ENCODE results near the gene UBE2H.
"Not testable (repeated sequence)": the region's sequence is repeated elsewhere in the genome, so short reads cannot be mapped to it uniquely, and the experiment has no call there.

UBE2H gene

GRCh38 chr7:129908181-129908580, 44.6 kb downstream of the UBE2H start:
- no peak for DNase-seq (ENCODE audit: low read depth)

DNA sequence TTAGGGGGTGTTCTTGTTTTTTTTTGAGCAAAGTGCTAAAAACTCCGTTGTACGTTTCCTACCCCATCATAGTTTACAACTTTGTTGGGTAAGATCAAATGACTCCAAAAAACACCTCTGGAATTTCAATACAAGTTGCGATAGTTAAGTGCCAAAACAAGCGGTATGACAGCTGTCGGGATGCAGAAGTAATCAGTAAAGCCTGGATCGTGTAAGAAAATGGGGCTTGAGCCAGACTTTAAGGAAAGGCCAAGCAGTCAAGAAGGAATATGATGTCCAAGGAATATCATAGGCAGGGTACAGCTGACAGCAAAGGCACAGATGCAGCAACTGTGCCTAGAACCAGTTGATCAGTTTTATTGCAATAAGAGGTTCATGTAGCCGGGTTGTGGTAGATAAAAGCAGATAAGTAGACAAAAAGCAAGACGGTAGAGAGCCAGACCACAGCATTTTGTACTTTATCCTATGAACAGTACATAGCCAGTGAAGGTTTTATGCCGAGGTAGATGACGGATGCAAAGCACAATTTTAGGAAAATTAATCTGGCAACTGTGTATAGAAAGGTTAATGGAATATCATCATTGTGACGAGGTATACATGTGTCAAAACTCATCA, 45.5 kb downstream of the UBE2H start:
- DNase-seq (ENCODE audit: low read depth), result no peak

DNA sequence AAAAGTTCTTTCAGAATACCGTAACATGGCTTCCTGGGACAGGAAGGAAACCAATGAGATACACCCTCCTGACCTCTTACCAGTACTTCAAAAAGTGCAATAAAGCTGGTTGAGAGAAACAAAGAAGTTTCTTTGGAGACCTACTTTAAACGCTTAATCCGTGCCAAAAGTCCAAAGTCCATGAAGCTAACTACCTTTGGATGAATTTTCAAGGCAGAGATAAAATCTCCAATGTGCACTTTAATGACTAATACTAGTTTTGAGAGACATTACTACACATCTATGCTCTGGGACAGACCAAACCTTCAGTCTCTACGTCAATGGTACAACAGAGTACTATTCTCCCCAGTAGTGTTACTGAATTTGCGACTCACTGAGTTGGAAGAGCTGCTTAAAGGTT, 46.1 kb downstream of the UBE2H start:
- no peak for DNase-seq (ENCODE audit: low read depth)

GRCh38 chr7:129903935-129904334, 48.8 kb downstream of the UBE2H start:
- DNase-seq (ENCODE audit: low read depth), result no peak

DNA sequence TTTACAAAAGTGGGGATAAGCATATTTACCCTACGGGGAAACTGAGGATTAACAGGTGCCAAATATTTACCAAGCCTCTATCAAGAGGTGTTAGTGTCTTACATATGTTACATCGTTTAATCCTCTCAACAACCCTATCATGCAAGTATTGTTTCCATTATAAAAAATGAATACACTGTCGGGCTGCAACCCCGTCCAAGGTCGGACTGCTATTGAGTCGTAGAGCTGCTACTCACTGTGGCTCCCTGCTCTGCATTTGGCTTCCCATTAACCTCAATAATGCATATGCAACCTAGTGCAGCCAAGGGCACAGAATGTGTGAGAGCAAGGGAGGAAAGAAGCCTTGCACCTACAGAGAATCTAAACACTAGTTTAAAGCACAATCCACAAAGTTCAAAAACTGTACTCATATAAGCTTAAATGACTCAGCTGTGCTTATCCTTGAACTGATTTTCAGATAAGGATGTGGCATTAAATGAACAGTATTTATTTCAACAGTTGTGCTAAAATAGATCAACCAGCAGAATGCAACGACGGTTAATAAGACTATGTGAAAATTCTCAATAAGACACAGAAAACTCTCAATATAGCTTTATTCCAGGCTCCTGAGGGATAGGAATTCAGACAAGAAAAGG, 49.9 kb downstream of the UBE2H start:
- no peak for DNase-seq (ENCODE audit: low read depth)

GRCh38 chr7:129898502-129899160, 54.1 kb downstream of the UBE2H start:
- no peak for DNase-seq (ENCODE audit: low read depth)

GRCh38 chr7:129898007-129898406, 54.8 kb downstream of the UBE2H start:
- no peak for DNase-seq (ENCODE audit: low read depth)

GRCh38 chr7:129896568-129897382, 56.0 kb downstream of the UBE2H start:
- no peak for DNase-seq (ENCODE audit: low read depth)

DNA sequence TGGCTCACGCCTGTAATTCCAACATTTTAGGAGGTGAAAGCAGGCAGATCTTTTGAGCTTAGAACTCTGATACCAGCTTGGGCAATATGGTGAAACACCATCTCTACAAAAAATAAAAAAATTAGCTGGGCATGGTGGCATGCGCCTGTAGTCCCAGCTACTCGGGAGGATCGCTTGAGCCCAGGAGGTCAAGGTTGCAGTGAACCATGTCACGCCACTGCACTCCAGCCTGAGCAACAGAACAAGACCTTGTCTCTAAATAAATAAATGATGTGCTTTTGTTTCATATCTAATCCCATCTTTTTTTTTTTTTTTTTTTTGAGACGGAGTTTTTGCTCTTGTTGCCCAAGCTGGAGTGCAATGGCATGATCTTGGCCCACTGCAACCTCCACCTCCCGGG, 58.6 kb downstream of the UBE2H start:
- DNase-seq (ENCODE audit: low read depth), result not testable (repeated sequence)

DNA sequence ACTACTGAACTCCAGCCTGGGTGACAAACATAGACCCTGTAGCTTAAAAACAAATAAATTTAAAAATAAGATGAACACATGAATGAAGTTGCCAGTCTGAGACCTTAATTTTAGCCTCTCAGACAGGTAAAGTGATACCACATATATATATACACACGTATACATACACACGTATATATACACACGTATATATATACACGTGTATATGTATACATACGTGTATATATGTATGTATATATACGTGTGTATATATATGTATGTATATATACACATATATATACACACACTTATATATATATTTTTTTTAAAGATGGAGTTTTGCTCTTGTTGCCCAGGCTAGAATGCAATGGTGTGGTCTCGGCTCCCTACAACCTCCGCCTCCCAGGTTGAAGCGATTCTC, 62.7 kb downstream of the UBE2H start:
- no peak for DNase-seq (ENCODE audit: low read depth)

GRCh38 chr7:129889133-129889844, 63.5 kb downstream of the UBE2H start:
- no peak for DNase-seq (ENCODE audit: low read depth)

- DNase-seq (ENCODE audit: low read depth), result no peak
These were observed 64.9 kb downstream of the UBE2H start for GRCh38 chr7:129887865-129888264.

DNA sequence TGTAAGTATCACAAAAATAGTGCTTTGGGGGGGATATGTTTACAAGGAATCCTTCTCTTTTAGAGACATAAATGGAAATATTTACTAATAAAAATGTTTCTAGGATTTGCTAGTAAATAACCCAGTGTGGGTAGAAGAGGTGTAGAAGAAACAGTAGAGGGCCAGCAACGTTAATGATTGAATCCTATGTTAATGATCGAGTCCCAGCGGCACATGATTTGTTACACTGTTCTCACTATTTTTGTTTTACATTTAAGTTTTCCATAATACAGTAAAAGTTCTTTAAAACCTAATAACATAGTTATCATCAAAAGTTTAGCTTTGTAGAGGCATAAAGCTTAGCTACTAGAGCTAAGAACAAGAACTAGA, 66.0 kb downstream of the UBE2H start:
- DNase-seq (ENCODE audit: low read depth), result no peak

DNA sequence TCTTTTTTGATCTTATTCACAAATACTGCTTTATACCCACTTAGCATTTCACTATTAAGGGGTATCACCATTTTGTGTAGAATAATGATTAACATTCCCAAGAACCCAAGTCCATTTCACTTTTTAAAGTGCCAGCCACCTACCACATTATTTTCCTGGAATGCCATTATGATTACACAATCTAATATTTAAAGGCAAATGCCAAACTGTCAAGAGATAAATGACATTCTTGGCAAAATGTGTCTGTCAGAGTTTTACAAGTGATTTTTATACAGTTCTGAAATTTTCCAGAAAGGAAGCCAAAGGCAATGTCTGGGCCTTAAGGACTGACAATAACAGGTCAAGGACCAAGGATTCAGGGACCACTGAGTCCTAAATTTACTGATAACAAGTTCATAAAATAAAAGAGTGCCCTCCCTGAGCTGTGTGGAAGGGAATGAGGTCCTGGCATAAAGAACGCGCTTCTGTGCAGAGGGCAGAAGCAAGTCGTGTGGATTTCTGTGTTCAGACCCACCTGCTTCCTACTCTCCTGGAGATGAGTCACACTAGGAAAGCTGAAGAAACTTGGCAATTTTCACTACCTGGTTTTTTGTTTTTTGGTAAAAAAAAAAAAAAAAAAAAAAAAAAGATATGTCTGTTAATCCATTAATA, 66.5 kb downstream of the UBE2H start:
- no peak for DNase-seq (ENCODE audit: low read depth)

GRCh38 chr7:129884495-129884894, 68.3 kb downstream of the UBE2H start:
- no peak for DNase-seq (ENCODE audit: low read depth)

- DNase-seq (ENCODE audit: low read depth), result no peak
These were observed 69.6 kb downstream of the UBE2H start for GRCh38 chr7:129883151-129883550.

DNA sequence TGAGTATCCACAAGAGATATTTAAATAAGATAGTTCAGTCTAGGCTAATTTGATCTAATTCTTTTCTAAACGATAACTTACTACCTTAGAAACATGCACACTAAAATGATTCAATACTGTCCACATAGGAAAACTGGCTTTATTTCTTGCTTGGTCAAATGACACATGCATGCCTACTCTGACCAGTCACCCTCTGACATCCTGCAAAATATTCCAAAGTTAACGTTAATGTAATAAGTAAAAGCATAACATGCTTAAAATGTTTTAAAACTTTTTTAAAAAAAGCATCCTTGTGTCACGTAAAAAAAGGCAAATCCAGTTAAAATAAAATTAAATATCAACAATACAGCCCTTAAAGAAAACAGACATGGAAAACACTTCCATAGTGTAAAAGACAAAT, 70.2 kb downstream of the UBE2H start:
- no peak for DNase-seq (ENCODE audit: low read depth)

DNA sequence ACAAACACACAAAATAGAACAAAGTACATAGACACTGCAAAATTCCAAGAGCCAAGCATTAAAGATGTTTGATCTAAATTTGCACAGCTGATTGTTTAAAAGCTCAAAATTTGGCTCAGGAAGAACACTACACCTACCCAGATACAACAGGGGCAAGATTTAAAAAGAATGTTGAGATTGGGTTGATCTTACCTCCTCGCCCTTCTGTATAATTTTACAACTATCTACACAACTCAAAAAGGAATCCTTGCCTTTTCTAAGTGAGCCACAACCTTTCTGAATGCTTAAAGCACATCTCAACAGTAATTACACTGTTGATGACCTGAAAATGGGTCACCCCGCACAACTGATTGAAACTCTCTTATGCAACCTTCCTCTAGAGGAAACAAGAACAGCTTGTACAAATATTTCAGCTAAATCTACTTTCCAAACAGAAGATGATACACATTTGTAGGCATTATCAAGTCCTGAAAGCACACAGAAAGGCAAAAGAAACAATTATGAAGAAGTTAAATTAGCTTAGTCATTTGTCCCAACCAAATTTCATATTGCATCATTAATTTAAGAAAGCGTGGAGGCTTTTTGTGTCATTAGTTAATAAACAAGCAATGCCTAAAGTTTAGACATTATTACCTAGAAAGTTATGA, 75.5 kb downstream of the UBE2H start:
- DNase-seq (ENCODE audit: low read depth), result no peak

GRCh38 chr7:129875745-129876411, 76.9 kb downstream of the UBE2H start:
- no peak for DNase-seq (ENCODE audit: low read depth)

GRCh38 chr7:129875160-129875559, 77.6 kb downstream of the UBE2H start:
- no peak for DNase-seq (ENCODE audit: low read depth)

GRCh38 chr7:129874722-129875121, 78.0 kb downstream of the UBE2H start:
- DNase-seq (ENCODE audit: low read depth), result no peak
